Loucy (cell line): Measurements from ENCODE around the gene KIFAP3.

Experiments
- EZH2phosphoT487 ChIP-seq: fragments of 200-600 bp; IDR thresholded peaks from 2 replicates; pipeline ENCODE4 v1.6.1; 2018; ENCODE audit warnings: antibody characterized with exemption, mild to moderate bottlenecking, moderate library complexity, borderline replicate concordance
- TF ChIP-seq, protein P1 (sequence below): fragments of 200-600 bp; sonication (generic); conservative IDR thresholded peaks from 2 replicates; pipeline ENCODE4 v1.5.1; 2014; ENCODE audit warnings: mild to moderate bottlenecking, antibody characterized with exemption, low read length

DNA sequence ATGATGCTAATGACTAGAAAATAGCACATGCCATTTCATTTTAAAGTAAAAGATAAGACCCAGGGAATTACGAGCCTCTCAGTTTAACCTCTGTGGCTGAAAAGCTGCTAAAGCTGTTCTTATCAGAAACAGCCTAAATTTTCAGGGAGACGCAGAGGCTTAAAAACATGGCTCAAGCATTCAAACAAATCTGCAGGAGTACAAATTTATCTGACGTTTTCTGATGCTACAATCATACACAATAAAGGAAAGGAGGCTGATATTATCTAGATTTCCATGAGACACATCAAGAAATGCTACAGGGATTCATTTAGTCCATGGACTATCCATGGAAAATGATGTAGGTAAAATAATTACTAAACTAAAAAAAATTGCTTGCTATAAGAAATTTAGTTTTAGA is 115.5 kb downstream of the KIFAP3 start:
- TF ChIP-seq, protein P1, sequence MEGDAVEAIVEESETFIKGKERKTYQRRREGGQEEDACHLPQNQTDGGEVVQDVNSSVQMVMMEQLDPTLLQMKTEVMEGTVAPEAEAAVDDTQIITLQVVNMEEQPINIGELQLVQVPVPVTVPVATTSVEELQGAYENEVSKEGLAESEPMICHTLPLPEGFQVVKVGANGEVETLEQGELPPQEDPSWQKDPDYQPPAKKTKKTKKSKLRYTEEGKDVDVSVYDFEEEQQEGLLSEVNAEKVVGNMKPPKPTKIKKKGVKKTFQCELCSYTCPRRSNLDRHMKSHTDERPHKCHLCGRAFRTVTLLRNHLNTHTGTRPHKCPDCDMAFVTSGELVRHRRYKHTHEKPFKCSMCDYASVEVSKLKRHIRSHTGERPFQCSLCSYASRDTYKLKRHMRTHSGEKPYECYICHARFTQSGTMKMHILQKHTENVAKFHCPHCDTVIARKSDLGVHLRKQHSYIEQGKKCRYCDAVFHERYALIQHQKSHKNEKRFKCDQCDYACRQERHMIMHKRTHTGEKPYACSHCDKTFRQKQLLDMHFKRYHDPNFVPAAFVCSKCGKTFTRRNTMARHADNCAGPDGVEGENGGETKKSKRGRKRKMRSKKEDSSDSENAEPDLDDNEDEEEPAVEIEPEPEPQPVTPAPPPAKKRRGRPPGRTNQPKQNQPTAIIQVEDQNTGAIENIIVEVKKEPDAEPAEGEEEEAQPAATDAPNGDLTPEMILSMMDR = no peak
- TF ChIP-seq EZH2phosphoT487 = no peak
